GM21825 (cell line): ENCODE measurements around the gene KBTBD8.
A peak's percentile ranks its signal among the peaks of the same experiment; 100 is the strongest.

ENCODE experiments used
- ATAC-seq: cut with Tn5 transposase; IDR thresholded peaks from one replicate; pipeline ENCODE4 v1.9.1; 2021; ENCODE audit warnings: mild to moderate bottlenecking, moderate library complexity; ENCODE audit not compliant: unreplicated experiment

KBTBD8 gene

GRCh38 chr3:66996696-66997095 is 1.4 kb upstream of the KBTBD8 start:
- ATAC-seq, result no peak

DNA sequence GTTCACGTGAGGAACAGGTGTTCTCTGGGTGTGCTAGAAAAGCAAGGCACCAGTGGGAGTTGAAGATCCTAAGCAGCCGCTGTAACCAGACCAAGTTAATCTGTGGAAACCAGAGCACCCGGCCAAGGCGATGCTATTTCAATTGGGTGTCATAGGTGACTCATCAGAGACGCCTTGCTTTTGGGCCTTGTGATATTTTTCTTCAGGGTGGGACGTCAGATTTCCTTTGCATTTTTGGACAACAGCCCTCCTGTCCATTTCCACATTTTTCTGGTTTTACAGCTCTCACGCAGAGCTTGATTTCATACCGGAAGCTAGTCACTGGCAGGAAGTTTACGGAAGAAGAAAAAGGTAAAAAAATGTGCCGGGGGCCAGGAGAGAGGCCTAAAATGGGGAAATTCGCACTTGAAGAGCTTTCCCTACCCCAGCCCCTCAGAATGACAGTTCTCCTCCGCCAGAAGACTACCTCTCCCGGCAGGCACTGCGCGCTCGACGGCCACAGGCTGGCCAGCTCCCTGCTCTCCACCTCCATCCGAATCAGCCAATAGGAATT is 471 bp upstream of the KBTBD8 start:
- no peak for ATAC-seq

- no peak for ATAC-seq
Measured at GRCh38 chr3:66998904-66999235, 763 bp downstream of the KBTBD8 start.

GRCh38 chr3:67000009-67000408 is 1.9 kb downstream of the KBTBD8 start:
- peak; percentile 42 for ATAC-seq

GRCh38 chr3:67001086-67001861 is 3.2 kb downstream of the KBTBD8 start:
- ATAC-seq, result no peak

DNA sequence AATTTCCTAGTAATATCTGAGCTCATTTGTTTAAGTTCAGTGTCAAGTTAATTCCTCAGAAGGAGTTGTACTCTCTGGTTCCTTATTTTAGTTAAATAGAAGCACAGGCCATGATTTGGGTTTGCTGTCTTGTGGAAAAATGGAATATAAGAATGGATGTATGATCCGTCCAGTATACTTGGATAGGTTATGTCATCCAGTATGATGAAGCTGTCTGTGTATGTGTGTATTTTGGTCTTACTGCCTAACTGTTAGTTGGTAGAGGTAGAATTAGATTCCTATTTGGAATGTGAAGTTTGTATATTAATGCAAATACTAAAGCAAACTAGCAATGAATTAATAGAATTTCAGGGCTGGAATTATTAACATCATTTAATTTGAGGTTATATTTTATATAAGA is 7.9 kb downstream of the KBTBD8 start:
- no peak for ATAC-seq

GRCh38 chr3:67006460-67006859 is 8.4 kb downstream of the KBTBD8 start:
- ATAC-seq, result no peak

DNA sequence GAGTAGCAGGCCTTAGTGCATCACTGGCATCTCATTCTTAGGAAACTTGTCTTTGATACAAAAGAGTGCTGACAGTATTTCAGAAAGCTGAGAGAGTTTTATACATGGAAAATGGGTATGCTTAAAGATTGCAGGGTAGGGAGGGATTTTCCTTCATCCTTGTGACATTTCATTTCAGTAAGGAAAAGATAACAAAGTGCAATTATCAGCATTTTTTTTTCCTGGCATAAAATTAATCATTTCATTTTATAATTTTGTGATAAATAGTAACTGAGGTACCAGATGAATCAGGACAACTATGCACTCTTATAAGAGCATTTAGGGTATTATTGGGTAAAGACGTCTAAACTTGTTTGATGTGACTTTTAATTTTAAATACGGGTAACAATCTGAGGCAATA is 10.3 kb downstream of the KBTBD8 start:
- ATAC-seq, result no peak

DNA sequence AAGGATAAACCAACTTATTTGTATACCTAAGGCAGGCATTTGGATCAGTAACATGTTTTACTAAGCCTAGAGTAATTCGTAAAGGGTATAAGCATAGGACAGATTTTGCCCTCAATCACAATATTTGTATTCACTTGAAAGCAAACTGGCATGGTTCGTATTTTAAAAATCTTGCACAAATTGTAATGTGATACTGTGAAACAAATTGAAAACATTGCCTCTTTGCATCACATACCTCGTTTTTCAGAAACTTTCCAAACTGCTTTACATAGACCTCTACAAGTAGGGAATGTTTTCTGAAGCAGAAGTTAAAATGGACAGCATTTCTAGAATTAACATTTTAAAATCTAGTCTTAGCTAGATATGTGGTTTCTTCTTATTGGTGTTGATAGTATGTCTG is 11.6 kb downstream of the KBTBD8 start:
- no peak for ATAC-seq

DNA sequence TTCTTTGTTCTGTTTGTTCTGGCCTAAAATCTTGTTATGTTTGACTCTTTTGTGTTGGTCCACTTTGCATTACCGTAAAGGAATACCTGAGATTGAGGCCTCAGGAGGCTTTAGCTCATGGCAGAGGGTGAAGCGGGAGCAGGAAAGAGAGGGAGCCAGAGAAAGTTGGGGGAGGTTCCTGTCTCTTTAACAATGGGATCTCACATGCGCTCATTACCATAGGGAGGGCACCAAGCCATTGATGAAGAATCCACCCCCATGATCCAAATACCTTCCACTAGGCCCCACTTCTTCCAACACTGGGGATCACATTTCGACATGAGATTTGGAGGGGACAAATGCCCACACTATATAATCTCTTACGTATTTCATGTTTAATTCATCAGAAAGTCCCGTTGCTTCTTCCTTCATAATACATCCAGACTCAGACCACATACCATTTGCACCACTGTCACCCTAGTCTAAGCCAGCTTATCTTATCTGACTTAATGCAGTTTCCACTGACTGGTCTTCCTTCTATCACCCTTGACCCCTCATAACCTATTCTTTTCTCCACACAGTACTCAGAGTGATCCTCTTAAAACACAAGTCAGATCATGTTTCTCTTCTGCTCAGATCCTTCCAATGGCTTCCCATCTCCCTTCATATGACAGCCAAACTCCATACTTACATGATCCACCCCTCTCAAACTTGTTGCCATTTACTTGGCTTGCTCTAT is 13.5 kb downstream of the KBTBD8 start:
- no peak for ATAC-seq

DNA sequence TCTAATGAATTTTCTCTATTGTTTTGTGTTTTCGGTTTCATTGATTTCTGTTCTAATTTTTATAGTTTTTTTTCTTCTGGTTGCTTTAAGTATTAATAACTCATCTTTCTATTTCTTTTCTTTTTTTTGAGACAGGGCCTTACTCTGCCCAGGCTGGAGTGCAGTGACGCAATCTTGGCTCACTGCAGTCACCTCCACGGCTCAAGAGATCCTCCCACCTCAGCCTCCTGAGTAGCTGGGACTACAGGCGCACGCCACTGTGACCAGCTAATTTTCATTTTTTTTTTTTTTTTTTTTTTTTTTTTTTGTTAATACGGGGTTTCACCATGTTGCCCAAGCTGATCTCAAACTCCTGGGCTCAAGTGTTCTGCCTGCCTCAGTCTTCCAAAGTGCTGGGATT is 14.5 kb downstream of the KBTBD8 start:
- ATAC-seq, result no peak

DNA sequence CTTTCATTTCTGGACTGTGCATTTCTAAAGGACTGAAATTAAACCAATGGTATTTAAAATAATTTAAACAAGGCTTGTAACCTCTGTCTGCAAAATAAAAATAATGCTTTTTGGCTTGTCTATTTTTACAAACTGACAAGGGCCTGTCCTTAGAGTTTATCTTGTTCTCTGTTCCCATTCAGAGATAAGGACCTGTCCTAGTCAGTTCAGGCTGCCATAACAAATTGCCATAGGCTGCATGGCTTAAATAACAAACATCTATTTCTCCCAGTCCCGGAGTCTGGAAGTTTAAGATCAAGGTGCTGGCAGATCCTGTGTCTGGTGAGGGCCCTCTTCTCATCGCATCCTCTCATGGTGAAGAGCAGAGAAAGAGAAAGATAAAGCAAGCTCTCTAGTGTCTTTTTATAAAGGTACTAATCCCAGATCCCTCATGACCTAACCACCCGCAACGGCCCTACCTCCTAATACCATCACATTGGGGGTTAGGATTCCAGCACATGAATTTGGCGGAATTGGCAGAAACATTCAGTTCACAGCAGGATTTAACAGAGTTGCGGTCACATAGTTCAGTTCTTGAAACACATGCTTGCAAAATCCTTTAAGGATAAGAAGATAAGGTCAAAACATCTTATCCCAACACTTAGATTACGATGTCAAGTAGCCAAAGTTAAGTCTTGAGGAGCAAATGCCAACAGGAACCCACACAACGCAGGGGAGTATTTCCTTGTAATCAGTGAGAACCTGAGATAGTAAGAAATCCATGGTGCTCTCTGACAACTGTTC is 17.8 kb downstream of the KBTBD8 start:
- no peak for ATAC-seq

DNA sequence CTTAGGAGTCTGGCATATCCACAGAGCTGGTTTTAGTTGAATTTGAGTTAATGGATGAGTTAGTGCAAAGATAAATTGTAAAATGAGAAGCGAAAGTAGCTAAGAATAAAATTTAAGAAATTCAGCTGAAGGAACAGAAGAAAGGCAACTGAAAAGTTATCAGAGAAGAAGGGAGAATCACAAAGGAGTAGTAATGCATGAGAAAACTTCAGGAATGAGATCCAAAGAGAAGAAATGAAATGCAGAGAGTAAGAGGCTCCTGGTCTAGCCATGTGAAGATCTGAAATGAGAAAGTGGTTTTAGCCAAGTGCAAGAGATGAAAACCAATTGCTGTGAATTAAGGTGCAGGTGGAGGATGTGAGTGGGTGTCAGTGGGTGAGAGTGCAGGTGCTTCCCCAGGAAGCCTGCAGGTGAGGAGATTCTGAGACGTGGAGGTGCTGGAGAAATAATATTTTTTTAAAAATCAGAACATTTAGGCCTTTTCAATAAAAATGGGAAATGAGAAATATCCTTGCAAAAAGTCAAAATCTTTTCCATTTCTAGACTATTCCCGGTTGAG is 18.5 kb downstream of the KBTBD8 start:
- peak; percentile 44 for ATAC-seq

DNA sequence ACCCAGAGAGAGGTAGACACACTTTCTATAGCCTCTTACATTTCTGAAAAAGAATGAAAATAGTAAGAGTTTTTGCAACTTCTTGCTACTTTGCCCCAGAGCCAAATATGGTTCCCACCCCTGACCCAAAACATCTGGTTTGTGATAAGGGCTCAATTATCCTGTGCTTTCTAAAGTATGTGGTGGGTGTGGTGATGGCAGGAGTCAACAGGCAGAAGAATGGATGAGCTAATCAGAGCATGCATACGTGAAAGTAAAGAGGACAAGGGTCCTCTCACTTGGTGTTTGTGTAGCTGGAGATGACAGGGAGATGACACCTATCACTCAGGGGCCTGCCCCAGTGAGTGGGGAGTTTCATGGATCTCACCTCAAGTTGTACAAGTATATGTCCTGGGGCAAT is 19.1 kb downstream of the KBTBD8 start:
- no peak for ATAC-seq

- peak; percentile 43 for ATAC-seq
Measured at GRCh38 chr3:67018105-67018788, 20.1 kb downstream of the KBTBD8 start.

DNA sequence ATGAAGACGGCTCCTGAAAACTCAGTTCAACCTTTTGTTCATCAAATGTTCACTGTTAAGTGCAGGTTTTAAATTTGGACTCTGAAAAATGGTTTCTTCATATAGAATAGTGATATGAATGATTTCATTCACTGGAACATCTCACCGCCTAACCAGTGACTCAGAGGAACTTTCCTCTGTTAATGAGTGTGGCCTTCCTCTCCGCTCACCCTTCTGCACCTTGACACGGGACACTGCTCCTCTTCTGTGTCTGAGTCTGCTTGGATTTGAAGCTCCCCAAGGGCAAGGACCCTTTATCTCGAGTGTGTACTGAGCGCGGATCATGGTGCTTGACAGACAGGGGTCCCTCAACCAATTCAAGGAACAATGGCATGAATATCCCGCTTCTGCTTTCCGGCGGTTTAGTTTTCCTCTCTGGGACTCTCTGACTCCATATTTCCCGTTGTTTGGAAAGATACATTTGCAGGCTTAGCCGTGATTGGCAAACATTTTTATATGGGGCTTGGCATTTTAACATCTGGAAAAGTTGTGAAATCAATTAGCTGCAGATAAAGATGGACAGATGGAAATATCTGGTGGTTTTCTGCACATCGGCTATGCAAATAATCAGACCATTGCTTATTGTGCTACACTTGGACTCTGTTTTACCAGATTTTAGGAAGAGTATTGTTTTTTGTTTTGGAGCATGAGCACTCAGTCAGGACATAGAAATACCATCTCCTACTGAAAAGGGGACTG is 20.9 kb downstream of the KBTBD8 start:
- peak; percentile 49 for ATAC-seq

- no peak for ATAC-seq
Measured at GRCh38 chr3:67028001-67028784, 30.1 kb downstream of the KBTBD8 start.

DNA sequence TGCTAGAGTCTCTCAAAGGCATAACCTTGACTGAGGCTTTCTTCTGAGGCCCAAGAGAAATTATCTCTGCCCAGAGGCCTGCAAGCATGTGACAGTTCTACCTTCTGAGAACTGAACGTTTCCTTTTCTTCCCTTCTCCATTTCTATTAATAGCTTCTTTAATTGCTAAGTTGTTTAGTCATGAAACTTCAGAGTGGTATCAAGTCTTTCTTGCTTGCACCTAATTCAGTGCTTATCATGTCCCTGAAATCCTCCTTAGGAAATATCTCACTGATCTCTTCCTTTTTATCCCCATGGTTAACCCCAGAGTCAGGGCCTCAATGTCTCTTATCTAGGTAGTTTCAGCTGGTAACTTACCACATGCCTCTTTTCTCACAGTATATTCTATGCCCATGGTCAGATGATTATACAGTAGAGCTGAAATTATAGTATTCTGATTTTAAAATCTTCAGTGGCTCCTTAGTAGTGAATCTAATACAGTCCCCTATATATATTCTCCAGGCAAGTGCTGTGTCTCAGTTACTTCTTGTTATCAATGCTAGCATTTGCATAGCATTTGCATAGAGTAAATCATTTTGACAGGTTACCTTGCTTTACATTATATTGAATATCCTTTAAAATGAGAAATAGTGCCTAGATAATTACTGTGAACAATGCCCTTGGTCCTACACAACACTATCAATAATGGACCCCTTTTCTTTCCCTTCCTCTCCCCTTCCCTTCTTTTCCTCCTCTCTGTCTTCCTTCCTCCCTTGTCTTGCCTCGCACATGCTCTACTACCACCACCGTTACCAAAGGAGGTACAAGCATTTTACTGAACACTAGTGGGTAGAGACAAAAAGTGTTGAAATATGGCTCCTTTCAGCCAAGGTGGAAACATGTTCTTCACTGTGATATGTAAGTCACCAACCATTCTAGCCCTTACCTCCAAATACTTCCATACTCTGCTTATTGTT is 33.0 kb downstream of the KBTBD8 start:
- peak; percentile 88 for ATAC-seq
